GM19372 (cell line): ENCODE measurements around the gene SCO1.
"Not testable (repeated sequence)": the region's sequence is repeated elsewhere in the genome, so short reads cannot be mapped to it uniquely, and the experiment has no call there.

ENCODE experiments used
- ATAC-seq: cut with Tn5 transposase; IDR thresholded peaks from one replicate; pipeline ENCODE4 v1.9.1; 2021; ENCODE audit warnings: mild to moderate bottlenecking, low read depth, moderate library complexity; ENCODE audit not compliant: unreplicated experiment

The SCO1 gene

GRCh38 chr17:10697092-10698081 lies at the start of gene SCO1, which contains the start of gene ADPRM:
SCO1 (minus strand) TSS chr17:10697533; CDS start chr17:10697507, 26 bp downstream.
ADPRM (plus strand) TSS chr17:10697594; CDS start chr17:10704927, 7,333 bp downstream.
- ATAC-seq: peak; percentile 90

DNA sequence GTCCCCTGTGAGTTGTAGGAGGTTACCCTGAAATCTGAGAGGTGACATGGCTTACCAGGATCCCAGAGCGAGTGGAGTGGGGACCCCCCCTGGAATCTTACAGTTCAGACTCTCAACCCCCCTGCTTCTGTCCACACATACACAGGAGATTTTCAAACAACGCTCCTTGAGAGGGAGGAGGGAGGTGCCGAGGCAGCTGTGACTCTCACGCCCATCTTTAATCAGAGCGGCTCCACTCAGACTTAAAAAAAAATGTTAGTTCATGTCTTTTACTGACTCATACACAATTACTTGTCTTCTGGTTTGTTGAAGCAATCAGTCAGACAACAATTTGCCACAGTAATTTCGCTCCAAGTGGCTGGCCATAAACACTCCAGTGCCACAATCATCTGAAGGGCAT lies 47.9 kb upstream of the SCO1 start:
- ATAC-seq: no peak

GRCh38 chr17:10744501-10745000 lies 47.2 kb upstream of the SCO1 start:
- ATAC-seq: no peak

DNA sequence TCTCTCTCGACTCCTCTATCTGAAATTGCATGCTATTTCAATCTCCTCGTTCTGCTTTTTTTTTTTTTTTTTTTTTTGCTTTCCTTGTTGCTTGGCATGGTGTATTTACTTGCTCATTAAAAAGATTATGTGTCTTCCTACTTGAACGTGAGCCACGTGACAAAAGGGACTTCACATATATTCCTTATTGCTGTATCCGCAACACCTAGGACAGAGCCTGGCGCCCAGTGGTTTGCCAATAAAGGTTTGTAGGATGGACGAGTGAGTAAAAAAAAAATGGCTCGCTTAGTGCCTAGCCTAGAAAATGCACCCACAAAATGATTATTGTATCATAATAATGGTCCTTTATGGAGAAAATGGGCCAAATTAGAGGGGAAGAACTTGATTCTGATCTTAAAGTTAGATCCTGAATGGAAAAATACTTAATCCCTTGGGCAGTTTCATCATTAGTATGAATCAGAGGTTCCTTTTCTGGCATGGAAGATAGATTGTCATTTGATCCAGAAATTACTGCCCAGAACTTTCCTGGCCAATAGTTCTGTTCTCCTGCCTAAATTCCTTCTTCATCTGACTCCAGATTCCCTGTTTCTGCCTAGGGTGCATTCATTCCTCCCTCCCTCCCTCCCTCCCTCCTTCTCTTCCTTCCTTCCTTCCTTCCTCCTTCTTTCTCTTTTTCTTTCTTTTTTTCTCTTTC lies 46.1 kb upstream of the SCO1 start:
- no peak for ATAC-seq

- ATAC-seq: no peak
These were observed 45.1 kb upstream of the SCO1 start for GRCh38 chr17:10742431-10742830.

- ATAC-seq: no peak
These were observed 44.2 kb upstream of the SCO1 start for GRCh38 chr17:10741416-10742135.

DNA sequence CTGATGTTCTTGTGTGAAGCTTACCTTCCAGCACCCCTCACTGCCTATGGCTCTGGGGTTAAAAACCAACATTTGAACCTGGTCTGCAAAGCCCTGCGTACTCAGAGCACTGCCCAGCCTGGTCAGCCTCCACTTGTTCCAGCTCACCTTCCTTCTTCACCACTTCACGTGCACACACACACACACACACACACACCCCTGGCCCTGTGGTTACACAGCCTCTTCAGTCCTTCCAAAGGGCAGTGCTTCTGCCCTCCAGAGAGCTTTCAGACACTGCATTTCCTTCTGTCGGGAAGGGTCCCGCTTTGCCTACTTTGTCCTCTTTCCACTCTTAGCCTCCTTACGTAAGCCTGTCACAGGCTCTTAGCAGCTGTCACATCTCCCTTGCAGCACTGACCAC lies 42.1 kb upstream of the SCO1 start:
- ATAC-seq: no peak

- no peak for ATAC-seq
These were observed 41.4 kb upstream of the SCO1 start for GRCh38 chr17:10738521-10739258.

DNA sequence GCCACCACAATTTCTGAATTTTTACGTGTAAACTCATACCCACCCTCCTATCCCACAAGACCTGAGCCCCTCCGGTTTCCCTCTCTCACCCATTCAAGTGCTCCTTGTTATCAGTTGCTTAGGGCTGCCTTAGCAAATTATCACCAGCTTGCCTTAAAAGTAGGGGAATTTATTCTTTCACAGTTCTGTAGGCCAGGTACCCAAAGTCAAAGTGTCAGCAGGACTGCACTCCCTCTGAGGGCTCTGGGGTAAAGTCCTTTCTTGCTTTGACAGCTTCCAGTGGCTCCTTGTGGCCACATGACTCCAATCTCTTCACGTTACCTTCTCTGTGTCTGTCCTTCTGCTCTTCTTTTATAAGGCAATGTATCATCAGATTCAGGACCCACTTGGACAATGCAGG lies 40.4 kb upstream of the SCO1 start:
- no peak for ATAC-seq

DNA sequence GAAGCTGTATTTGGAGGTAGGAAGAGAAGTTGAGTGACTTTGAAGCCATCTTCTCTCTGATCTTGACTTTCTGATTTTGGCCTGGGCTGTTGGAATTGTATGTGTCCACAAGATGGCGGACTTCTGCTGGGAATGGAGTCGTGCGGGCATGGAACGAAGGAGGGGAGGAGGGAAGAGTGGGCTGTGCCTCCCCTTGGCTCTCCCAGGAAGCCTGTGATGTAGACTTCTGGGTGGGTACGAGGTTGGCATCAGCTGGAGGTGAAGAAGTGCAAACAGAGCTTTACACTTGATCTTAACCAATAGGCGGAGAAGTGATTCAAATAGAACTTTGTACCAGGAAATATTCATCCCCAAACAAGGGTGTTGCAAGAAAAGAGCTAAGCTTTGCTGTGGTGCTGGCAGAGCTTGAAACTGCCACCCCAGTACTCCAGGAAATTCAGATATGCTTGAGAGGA lies 39.9 kb upstream of the SCO1 start:
- no peak for ATAC-seq

DNA sequence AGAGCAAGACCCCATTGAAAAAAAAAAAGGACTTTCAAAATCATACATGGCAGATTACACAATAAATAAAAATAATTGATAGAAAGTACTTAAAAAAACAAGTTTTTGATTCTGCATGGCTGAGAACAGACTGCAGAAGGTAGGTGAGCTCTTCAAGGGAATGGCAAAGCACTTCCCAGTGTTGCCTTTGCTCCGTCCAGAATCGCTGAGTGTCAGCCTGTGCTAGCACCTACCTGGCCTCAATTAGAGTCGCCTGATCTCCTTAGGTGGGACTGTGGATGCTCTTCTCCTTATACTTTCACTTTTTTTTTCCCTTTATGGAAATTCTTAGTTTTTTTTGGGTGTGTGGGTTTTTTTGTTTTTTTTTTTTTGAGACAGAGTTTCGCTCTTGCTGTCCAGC lies 38.5 kb upstream of the SCO1 start:
- no peak for ATAC-seq

DNA sequence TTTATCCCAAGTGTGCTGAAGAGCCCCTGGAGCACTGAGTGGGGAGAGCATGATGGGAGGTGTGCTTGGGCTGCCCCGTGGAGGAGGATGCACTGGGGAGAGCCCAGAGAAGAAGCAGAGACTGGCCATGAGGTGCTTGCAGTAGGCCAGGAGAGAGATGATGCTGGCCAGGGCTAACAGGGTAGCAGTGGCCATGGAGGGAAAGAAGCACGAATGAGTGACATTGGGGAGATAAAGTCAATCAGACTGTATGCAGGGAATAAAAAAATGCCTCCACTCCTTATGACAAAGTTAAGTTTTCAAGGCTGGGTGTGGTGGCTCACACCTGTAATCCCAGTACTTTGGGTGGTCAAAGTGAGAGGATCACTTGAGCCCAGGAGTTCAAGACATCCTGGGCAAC lies 37.9 kb upstream of the SCO1 start:
- ATAC-seq: no peak

DNA sequence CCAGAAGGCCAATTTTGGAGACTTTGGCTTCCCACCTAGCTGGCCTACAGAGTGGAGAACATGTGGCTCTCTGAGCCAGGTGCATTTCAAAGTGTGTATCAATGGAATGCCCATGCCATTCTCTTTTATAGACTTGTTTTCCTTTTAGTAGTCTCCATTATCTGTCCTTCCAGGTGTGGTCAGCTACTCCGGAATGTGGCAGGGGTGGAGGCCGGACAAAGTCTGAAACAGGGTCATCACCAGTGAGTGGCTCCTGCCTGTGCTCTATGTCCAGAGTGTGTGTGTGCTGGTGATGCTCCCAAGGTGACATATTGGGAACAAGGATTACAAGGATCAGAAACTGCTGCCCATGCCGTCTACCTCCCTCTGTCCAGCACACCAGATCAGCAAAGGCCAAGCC lies 36.3 kb upstream of the SCO1 start:
- ATAC-seq: no peak

DNA sequence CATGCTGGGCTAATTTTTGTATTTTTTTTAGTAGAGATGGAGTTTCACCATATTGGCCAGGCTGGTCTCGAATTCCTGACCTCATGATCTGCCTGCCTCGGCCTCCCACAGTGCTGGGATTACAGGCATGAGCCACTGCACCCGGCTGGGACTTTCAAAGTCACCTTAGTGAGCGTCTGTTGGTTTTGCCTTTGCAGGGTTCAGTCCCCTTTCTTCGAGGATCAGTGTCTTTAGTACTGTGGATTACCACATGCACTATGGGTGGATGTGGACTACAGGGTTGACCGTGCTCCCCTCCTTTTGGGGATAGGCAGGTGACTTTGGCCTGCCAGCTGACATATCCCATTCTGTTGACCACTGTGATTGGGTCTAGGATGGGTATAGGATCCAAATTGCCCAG lies 34.8 kb upstream of the SCO1 start:
- ATAC-seq: not testable (repeated sequence)

DNA sequence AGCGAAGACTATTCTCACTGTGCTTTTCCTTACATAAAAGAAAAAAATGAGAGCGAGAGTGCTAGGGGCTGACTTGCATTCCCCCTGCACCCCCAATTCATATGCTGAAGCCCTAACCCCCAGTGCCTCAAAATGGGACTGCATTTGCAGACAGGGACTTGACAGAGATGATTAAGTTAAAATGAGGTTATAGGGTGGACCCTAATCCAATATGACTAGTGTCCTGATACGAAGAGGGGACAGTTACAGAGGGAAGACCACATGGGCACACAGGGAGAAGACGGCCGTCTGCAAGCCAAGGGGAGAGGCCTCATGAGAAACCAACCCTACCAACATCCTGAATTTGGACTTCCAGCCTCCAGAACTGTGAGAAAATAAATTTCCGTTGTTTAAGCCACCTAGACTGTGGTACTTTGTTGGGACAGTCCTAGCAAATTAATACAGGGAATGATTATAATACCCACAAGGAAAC lies 34.1 kb upstream of the SCO1 start:
- ATAC-seq: no peak

DNA sequence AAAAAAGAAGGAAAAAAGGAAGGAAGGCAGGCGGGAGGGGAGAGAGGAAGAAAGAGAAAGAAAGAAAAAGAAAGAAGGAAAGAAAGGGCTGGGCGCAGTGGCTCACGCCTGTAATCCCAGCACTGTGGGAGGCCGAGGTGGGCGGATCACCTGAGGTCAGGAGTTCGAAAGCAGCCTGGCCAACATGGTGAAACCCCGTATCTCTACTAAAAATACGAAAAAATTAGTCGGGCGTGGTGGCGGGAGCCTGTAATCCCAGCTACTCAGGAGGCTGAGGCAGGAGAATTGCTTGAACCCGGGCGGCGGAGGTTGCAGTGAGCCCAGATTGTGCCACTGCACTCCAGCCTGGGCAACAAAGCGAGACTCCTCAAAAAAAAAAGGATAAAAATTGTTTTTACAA lies 32.9 kb upstream of the SCO1 start:
- not testable (repeated sequence) for ATAC-seq

DNA sequence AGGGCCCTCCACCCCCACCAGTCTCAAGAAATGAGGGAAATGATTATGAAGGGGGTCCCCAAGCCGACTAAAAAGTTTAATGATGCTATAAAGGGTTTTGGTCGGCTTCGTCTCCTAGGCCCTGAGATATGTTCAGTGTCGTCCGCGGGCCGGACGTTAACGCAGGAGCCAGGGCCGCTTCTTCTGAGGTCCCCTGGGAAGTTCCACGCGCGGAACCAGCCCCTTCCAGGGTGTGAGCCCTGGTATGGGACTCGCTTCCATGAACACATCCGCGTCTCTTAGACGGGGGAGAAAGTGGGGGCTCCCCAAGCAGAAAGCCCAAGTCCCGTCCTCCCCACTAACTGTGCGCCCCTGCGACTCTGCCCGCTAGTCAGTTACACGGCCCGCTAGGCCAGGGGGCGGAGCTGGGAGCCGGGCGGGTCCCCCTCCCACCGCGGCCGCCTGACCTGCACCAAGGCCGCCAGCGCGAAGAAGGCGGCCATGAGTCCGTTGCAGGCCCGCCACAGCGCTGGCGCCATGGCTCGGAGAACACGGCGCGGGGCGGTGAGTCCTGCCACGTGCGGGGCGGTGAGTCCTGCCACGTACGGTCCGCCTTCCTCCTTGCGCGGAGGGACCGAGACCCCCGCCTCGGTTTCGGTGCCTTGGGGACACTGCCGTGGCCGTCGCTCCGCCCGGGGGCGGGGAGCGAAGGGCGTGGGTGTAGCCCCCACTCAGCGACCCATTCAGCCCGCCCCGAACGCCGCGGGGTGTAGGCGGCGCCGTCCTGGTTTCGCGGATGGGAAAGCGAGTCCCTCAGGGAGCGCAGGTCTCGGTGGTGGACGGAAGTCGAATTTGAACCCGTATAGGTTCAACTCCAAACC lies 32.2 kb upstream of the SCO1 start, which contains the start of gene TMEM220:
TMEM220 (minus strand) TSS at position 690 of the 860 bp plus-strand sequence; CDS start at position 518, 172 bp downstream.
- ATAC-seq: peak; percentile 77

DNA sequence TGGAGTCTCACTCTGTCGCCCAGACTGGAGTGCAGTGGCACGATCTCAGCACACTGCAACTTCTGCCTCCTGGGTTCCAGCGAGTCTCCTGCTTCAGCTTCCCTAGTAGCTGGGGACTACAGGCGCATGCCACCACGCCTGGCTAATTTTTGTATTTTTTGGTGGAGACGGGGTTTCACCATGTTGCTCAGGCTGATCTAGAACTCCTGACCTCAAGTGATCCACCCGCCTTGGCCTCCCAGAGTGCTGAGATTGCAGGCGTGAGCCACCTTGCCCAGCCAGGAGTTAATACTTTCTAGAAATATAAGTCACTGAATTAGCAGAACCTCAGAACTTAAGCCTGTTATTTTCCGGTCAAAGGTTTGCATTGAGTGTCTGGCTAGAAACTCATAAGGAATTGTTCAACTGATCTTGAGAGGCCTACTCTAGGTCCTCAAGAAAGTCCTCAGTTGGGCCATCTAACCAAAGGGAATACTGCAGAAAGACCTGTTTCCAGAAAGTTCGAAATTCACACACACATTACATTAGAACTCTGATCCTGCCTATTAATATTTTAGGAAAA lies 31.1 kb upstream of the SCO1 start:
- no peak for ATAC-seq
